ENCODE results near the gene MRPS18A.

MRPS18A gene

DNA sequence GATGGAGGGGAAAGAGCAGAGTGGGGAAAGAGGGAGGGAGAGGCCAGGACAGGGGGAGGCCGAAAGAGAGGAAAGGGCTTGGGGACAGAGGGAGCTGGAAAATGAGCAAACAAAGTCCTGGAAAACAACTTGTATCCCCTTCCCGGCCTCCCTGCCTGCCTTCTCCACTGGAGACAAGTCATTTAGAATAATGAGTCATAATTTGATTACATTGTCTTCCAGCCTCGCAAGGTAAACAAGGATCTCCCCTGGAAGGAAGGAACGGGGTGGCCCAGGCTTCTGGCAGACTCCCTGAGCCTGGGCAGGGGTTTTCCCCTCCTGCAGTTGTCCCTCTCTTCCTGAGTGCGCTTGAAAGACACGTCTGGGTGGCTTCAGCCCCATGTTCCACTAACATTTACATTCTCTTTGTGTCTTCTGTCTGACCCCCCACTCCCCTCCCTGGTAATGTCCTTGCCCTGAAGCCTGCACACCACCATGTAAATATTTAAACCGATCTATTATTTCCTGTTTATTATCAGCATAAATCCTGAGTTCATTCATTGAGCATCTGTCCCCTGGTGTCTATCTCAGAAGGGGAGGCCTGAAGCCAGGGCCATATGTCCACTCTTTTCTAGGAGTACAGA is 12.1 kb upstream of the MRPS18A start:
- DNase-seq (ENCODE audit: low read depth in 1 of 2, low spot score in 1 of 2), result no peak

- no peak for DNase-seq (ENCODE audit: low read depth in 1 of 2, low spot score in 1 of 2)
Observed at GRCh38 chr6:43698584-43699349, 11.2 kb upstream of the MRPS18A start.

- no peak for DNase-seq (ENCODE audit: low read depth in 1 of 2, low spot score in 1 of 2)
Observed at GRCh38 chr6:43697421-43697820, 9.8 kb upstream of the MRPS18A start.

DNA sequence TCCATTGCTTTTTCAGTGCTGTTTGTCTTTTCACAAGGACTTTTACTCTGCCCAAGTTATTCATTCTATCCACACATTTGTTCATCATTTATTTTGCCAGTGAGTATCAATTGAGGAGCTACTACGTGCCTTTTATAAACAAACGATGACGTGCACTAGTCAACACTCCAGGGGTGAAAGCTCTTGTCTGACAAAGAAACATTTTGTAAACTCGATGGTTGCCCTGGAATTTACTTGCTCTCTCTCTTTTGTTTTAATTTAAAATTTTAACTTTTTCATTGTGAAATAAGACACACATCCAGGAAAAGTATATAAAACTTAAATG is 8.3 kb upstream of the MRPS18A start:
- DNase-seq (ENCODE audit: low read depth in 1 of 2, low spot score in 1 of 2), result no peak

DNA sequence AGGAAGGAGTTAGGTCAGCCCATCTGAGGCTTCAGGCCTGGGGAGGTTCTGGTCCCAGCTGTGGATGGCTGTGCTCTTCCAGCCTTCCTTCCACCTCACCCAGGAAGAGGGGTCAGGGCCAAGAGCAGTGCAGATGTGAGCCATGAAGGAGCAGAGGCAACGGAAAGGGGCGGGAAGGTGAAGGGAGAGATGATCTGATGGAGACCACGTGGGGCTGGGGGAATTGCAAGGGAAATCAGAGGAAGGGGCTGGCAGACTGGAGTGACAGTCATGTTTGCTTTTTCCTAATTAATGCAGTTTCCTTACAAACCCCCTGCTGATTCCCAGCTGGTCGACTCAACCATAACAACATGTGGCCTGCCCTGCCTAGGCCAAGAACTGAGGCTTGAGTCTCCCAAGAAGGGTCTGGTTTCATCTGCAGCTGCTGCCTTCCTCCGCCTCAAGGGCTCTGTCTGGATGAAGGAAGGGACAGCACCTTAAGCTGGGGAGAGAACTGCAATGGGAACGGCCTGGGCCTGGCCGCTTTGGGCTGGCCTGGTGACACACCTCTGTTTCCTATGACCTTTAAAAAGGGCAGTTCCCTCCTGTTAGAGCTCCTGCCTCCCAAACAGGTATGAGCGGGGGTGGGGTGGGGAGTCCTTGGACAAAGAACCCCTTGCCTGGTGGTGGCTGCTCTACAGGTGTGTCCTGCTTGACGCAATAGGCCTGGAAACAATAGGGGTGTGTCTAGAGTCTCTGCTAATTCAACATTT is 7.8 kb upstream of the MRPS18A start:
- no peak for DNase-seq (ENCODE audit: low read depth in 1 of 2, low spot score in 1 of 2)

GRCh38 chr6:43689421-43689820 is 1.8 kb upstream of the MRPS18A start:
- DNase-seq (ENCODE audit: low read depth in 1 of 2, low spot score in 1 of 2), result no peak

DNA sequence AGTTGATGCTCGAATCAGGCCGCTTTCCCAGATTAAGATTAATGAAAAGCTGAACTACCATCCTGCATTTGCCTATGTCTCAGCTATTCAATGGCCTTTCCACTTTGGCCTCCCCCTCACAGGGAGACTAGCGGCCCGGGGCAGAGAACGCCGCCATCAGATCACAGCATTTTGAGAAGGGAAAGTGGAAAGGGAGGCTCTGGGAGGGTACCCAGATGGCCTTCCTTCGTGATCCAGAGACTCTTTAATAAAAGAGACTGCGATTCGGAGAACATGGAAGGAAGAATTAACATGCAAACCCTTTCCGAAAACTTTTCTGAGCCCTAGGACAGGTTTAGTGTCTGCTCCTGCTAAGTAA is 533 bp downstream of the MRPS18A start:
- no peak for DNase-seq (ENCODE audit: low read depth in 1 of 2, low spot score in 1 of 2)

GRCh38 chr6:43683708-43684455 is 3.7 kb downstream of the MRPS18A start:
- DNase-seq (ENCODE audit: low read depth in 1 of 2, low spot score in 1 of 2), result no peak

GRCh38 chr6:43682724-43683429 is 4.7 kb downstream of the MRPS18A start:
- DNase-seq (ENCODE audit: low read depth in 1 of 2, low spot score in 1 of 2), result no peak

- no peak for DNase-seq (ENCODE audit: low read depth in 1 of 2, low spot score in 1 of 2)
Observed at GRCh38 chr6:43681303-43681702, 6.3 kb downstream of the MRPS18A start.

GRCh38 chr6:43680308-43681200 is 7.0 kb downstream of the MRPS18A start:
- DNase-seq (ENCODE audit: low read depth in 1 of 2, low spot score in 1 of 2), result no peak

DNA sequence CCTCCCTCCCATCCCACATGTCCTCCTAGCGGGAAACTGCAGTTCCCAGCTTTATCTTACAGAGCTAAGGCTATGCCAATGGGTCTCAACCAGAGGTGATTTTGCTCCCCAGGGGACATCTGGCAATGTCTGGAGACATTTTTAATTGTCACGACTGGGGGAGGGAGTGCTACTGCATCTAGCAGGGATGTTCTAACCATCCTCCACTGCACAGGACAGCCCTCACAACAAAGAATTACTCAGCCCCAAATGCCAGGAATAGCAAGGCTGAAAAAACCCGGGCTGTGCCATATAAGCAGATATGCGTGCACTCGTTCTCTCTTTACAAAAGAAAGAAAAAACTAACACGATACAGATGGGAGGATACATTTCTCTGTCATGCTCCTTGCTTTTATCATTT is 8.5 kb downstream of the MRPS18A start:
- no peak for DNase-seq (ENCODE audit: low read depth in 1 of 2, low spot score in 1 of 2)

- DNase-seq (ENCODE audit: low read depth in 1 of 2, low spot score in 1 of 2), result no peak
Observed at GRCh38 chr6:43678341-43678740, 9.2 kb downstream of the MRPS18A start.

DNA sequence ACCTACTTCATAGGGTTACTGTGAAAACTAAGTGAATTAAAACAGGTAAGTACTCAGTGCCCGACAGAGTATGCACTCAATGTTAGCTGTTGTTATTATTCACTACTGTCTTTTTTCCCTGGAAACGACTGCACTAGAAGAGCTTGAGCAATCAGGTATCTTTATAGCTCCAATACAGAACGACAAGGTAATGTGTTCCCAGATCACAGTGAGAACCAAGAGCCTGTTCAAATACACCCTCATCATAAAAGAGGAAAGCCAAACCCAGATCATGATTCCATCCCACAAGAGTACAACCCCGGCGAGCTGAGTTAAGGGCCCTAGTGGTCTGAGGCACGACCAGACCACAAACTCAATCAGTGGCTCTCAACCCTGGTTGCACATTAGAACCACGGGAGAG is 9.8 kb downstream of the MRPS18A start:
- no peak for DNase-seq (ENCODE audit: low read depth in 1 of 2, low spot score in 1 of 2)

DNA sequence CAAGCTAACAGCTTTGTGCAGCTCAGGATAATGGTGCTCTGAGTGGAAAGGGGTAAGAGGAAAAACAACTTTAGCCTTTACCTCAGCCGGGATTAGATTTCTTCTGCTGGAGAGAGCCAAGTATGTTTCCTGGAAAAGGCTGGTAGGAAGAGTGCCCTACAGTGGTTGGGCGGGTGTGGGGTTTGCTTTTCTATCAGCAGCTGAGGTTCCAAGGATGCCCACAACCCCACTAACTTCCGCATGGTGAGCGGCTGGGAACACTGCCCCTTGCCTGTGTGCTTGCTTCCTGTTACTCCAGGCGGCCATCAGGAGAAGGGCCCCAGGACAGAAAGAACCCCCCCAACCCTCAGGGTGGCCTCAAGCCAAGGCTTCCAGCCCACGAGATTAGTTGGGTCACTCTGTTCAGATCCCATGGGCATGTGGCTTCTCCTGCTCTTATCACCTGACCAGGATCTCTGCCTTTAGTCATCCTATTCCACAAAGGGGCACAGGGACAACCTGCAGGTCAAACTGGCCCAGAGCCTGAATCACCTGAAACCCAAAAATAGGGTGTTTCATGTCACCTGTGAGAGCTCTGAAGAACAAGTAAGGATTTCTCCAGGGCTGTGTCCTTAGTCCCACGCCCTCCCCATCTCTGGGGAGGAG is 10.5 kb downstream of the MRPS18A start:
- no peak for DNase-seq (ENCODE audit: low read depth in 1 of 2, low spot score in 1 of 2)

DNA sequence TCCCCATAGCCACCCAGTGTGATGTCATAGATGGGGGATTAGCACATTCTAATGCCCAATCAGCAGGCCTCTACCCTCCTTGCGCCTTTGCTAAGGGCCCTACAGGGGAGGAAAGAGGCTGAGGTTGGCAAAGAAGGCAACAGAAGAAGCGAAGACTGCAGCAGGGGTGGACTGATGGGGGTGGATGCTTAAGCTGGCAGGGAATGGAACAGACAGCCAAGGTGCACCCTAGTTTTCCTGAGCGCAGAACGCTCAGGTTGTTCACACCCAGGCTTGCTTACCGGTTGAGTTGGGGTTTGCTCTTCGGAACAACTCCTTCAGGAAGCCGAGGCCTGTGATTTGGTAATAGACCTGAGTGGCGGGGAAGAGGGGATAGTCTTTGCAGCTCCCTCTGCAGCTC is 12.7 kb downstream of the MRPS18A start:
- DNase-seq (ENCODE audit: low read depth in 1 of 2, low spot score in 1 of 2), result no peak

DNA sequence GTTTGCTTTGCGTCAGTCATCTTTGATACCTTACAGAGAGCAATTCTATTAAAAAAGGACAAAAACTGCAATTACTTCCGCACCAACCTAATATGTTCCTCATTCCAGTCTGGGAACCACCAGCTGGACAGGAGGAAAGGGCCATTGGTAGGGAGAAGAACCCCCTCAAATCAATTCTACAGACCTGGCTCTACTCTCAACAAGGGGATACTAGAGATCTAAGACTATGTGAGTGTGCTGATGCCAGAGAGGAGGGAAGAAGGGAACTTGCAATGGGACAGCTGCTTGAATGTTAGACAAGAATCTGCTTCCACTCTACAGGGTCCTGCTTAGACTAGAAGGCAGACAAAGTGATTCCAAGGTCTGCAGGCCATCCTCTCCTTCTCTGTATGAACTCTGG is 13.3 kb downstream of the MRPS18A start:
- no peak for DNase-seq (ENCODE audit: low read depth in 1 of 2, low spot score in 1 of 2)

DNA sequence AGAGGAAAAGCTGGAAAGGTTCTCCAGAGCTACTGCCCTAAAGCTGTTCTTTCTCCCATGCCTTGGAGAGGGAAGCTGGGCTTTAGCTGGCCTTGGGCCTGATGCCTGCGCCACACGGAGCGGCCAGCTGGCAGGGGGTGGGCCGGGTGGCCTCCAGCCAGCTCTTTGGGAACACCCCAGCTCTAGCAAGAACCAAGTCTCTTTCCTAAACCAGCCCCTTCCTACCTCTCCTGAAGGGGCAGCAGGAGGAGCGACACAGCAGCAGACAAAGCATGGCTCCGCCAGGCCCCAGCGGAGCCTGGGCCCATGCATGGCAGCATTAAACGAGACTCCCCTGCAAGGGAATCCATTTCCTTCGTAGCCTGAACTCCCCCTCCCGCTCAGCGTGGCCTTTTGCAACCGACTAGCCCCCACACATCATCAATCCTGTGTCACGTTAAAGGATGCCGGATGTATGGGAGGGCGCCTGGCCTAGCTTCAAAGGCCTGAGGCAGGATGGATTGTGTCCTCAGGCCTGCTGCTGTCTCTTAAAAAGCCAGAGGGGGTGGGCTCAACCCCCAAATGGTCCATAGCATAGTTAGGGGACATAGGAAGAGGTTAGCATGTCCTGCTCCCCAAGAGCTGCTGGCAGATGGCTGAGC is 14.0 kb downstream of the MRPS18A start:
- DNase-seq (ENCODE audit: low read depth in 1 of 2, low spot score in 1 of 2), result no peak

Data from activated T-helper 1 cell treated with anti-CD3 and anti-CD28 coated beads, Interleukin-2, amount 50 U/mL, for 16 hours (primary cell).